Measurements from ENCODE around the gene EN2.

Gene EN2

GRCh38 chr7:155507576-155507975, 49.6 kb downstream of the EN2 start:
- H3K4me3 ChIP-seq (ENCODE audit: low read depth, low read length): no peak overlapping the region

GRCh38 chr7:155508376-155509358, 50.7 kb downstream of the EN2 start:
- no peak overlapping the region for H3K4me3 ChIP-seq (ENCODE audit: low read depth, low read length)

GRCh38 chr7:155509359-155509724, 51.4 kb downstream of the EN2 start:
- peak overlapping the region; percentile 34 for H3K4me3 ChIP-seq (ENCODE audit: low read depth, low read length)

GRCh38 chr7:155509725-155510551, 52.0 kb downstream of the EN2 start:
- H3K4me3 ChIP-seq (ENCODE audit: low read depth, low read length): peak overlapping the region; percentile 34

- H3K4me3 ChIP-seq (ENCODE audit: low read depth, low read length): no peak overlapping the region
Measured at GRCh38 chr7:155510975-155511701, 53.2 kb downstream of the EN2 start.

- H3K4me3 ChIP-seq (ENCODE audit: low read depth, low read length): no peak overlapping the region
Measured at GRCh38 chr7:155511702-155511996, 53.7 kb downstream of the EN2 start.

- no peak overlapping the region for H3K4me3 ChIP-seq (ENCODE audit: low read depth, low read length)
Measured at GRCh38 chr7:155512246-155512887, 54.4 kb downstream of the EN2 start.

GRCh38 chr7:155513543-155514285, 55.8 kb downstream of the EN2 start:
- H3K4me3 ChIP-seq (ENCODE audit: low read depth, low read length): no peak overlapping the region

- H3K4me3 ChIP-seq (ENCODE audit: low read depth, low read length): no peak overlapping the region
Measured at GRCh38 chr7:155514296-155514695, 56.4 kb downstream of the EN2 start.

Data from iPS-11a (cell line).